Breast epithelium (tissue), 4 donors: ENCODE measurements around the gene ADD1. TPM values are rescaled to one million over a fixed set of nuclear protein-coding genes. Genes with fewer than 3 reads are reported as not detected.

Source experiments
- DNase-seq, 2 donors: peaks; one replicate each; pipeline ENCODE4 v3.0.0-alpha.2; 2019; ENCODE audit warnings: low spot score in 2 of 2
- H3K27ac ChIP-seq, 2 donors: fragments of 200-600 bp; sonication (generic) in 1 of 2; one replicate each; pipeline ENCODE4 v1.5.1; 2016 to 2019; ENCODE audit warnings: mild to moderate bottlenecking in 1 of 2
- H3K27me3 ChIP-seq, 2 donors: fragments of 200-600 bp; sonication (generic) in 1 of 2; one replicate each; pipeline versions ENCODE4 v1.5.1 to v1.6.0; 2017 to 2019; ENCODE audit warnings: control low read depth in 1 of 2, mild to moderate bottlenecking in 1 of 2
- H3K36me3 ChIP-seq: fragments of 200-600 bp; one replicate; pipeline ENCODE4 v1.5.1; 2019
- H3K4me1 ChIP-seq, 2 donors: fragments of 200-600 bp; sonication (generic); one replicate each; pipeline ENCODE4 v1.5.1; 2016 to 2019; ENCODE audit warnings: control low read depth in 1 of 2
- H3K4me3 ChIP-seq, 3 donors: fragments of 200-600 bp; sonication (generic); 1 replicate in 2 of 3; 2 replicates in 1 of 3; pipeline ENCODE4 v1.5.1; 2016 to 2019; ENCODE audit warnings: mild to moderate bottlenecking in 3 of 3, moderate library complexity in 2 of 3
- H3K9me3 ChIP-seq, 2 donors: fragments of 200-600 bp; sonication (generic) in 1 of 2; one replicate each; pipeline ENCODE4 v1.5.1; 2016 to 2019; ENCODE audit warnings: control low read depth in 1 of 2
- POLR2A ChIP-seq: fragments of 450-650 bp; IDR thresholded peaks from one replicate; pipeline ENCODE4 v1.6.1; 2016; ENCODE audit warnings: antibody characterized with exemption, mild to moderate bottlenecking, moderate library complexity
- POLR2AphosphoS5 ChIP-seq, 3 donors: sonication (generic); formaldehyde crosslinking; IDR thresholded peaks; one replicate each; pipeline ENCODE4 v1.6.1; 2017; ENCODE audit warnings: antibody characterized with exemption in 3 of 3
- intact Hi-C: fragments of 100-400 bp; cut with DNase I; formaldehyde crosslinking; loops from one replicate; pipeline ENCODE4 v1.15.1; 2023; ENCODE audit warnings: low total_unique reads
- total RNA-seq, 3 donors: library from RNA; depleted of rRNA; stranded (reverse); fragments of >200 nt; gene quantifications; one replicate each; pipeline ENCODE4 v1.1.0, GENCODE V29; 2016
- TF ChIP-seq, protein P1 (sequence below), 3 donors: fragments of 450-650 bp; IDR thresholded peaks; one replicate each; pipeline ENCODE4 v1.5.1; 2016 to 2017; ENCODE audit warnings: antibody characterized with exemption in 3 of 3, mild to moderate bottlenecking in 3 of 3, moderate library complexity in 3 of 3

The ADD1 gene
- total RNA-seq, 3 donors from 2014 or later = 161 to 193 (median 181) TPM

DNA sequence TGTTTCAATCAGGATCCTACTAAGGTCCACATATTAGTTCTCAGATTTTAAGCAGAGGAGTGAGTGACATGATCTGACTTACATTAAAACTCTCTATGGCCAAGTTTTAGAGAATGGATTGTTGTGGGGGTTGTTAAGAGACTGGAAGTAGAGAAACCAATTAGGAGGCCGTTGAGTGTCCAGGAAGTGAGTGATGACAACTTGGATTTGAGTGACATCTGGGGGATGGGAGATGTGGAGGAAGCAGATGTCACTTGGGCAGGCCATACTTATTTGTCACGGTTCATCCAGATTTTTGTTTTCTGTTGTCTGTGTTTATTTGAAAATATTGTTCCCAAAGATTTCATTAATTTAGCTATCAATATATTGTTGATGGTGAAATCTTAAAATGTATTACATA, 28.3 kb downstream of the ADD1 start:
- no peaks in the 10 kb centered on the region for H3K27me3 ChIP-seq
- no peaks in the 10 kb centered on the region for H3K36me3 ChIP-seq
- peaks cover 0 to 5% of the 10 kb centered on the region in 2 donors for H3K4me1 ChIP-seq
- intact Hi-C loops = no loop called here
- no peak overlapping the region for H3K4me3 ChIP-seq
- no peak overlapping the region for H3K27ac ChIP-seq
- no peak for DNase-seq
- TF ChIP-seq POLR2A (no peak), POLR2AphosphoS5 (IDR thresholded peaks at IDR 0.05) (no peak)
- TF ChIP-seq, protein P1, sequence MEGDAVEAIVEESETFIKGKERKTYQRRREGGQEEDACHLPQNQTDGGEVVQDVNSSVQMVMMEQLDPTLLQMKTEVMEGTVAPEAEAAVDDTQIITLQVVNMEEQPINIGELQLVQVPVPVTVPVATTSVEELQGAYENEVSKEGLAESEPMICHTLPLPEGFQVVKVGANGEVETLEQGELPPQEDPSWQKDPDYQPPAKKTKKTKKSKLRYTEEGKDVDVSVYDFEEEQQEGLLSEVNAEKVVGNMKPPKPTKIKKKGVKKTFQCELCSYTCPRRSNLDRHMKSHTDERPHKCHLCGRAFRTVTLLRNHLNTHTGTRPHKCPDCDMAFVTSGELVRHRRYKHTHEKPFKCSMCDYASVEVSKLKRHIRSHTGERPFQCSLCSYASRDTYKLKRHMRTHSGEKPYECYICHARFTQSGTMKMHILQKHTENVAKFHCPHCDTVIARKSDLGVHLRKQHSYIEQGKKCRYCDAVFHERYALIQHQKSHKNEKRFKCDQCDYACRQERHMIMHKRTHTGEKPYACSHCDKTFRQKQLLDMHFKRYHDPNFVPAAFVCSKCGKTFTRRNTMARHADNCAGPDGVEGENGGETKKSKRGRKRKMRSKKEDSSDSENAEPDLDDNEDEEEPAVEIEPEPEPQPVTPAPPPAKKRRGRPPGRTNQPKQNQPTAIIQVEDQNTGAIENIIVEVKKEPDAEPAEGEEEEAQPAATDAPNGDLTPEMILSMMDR (IDR thresholded peaks at IDR 0.05) = no peak
- H3K9me3 ChIP-seq = no peaks in the 10 kb centered on the region

DNA sequence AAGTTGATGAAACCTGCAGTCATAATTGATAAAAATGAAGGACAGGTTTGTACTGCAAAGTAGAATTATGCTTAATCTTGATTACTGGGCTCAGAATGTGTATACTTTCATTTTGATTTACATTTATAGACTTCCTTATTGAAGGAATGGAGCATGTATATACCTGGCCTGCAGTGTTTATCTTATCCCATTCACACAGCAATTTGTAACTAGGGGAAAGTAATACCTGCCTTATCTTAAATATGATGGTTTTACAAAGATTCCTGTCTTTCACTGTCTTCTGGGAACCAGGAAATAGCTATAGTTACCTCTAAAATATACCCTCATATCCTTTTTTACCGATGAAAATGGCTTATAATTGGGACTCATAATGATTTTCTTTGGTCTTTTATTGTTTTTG, 29.7 kb downstream of the ADD1 start:
- no peaks in the 10 kb centered on the region for H3K9me3 ChIP-seq
- no peak overlapping the region for H3K4me3 ChIP-seq
- H3K4me1 ChIP-seq = peaks cover 0 to 5% of the 10 kb centered on the region in 2 donors
- peak overlapping the region in 1 of 2 donors; percentile 10 for H3K27ac ChIP-seq
- H3K36me3 ChIP-seq = no peaks in the 10 kb centered on the region
- intact Hi-C loops = no loop called here
- H3K27me3 ChIP-seq = no peaks in the 10 kb centered on the region
- no peak for TF ChIP-seq POLR2AphosphoS5 (IDR thresholded peaks at IDR 0.05)
- DNase-seq = no peak

DNA sequence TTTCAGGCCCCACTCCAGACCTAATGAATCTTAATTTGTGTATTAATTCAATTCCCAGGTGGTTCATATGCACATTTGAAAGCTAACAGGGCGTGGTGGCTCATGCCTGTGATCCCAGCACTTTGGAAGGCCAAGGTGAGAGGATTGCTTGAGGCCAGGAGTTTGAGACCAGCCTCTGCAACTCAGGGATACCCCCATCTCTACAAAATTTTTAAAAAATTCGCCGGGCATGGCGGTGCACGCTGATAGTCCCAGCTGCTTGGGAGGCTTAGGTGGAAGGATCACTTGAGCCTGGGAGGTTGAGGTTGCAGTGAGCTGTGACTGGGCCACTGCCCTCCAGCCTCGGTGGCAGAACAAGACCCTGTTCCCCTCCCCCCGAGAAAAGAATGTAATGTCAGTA, 31.2 kb downstream of the ADD1 start:
- DNase-seq = no peak
- intact Hi-C loops = no loop called here
- Histone ChIP-seq H3K4me3 (no peak overlapping the region), H3K4me1 (no peaks in the 10 kb centered on the region), H3K36me3 (no peaks in the 10 kb centered on the region), H3K27me3 (no peaks in the 10 kb centered on the region), H3K27ac (no peak overlapping the region), H3K9me3 (no peaks in the 10 kb centered on the region)
- TF ChIP-seq POLR2AphosphoS5 (IDR thresholded peaks at IDR 0.05) = no peak
- no peak for TF ChIP-seq POLR2A
- TF ChIP-seq, protein P1 (IDR thresholded peaks at IDR 0.05) = no peak

DNA sequence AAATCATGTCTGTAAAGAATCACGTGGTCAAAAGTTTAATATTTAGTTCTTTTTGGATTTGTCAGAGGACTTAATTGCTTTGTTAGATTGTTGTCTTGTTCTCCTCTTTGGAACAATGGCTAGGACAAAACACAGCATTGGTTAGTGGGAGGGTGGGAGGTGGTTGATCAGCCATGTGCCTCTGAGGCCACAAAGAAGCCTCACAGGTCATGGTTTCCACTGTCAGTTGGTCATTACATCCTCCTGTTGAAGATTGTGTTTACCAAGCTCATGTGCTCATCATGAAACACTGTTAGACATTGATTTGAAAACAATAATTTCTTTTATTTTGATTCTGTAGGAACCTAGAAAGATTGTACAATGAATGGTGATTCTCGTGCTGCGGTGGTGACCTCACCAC, 31.9 kb downstream of the ADD1 start:
- no peak overlapping the region for H3K4me3 ChIP-seq
- H3K4me1 ChIP-seq = no peaks in the 10 kb centered on the region
- intact Hi-C loops = no loop called here
- H3K36me3 ChIP-seq = no peaks in the 10 kb centered on the region
- H3K27ac ChIP-seq = no peak overlapping the region
- no peaks in the 10 kb centered on the region for H3K27me3 ChIP-seq
- TF ChIP-seq POLR2AphosphoS5 (IDR thresholded peaks at IDR 0.05) (no peak), POLR2A (no peak)
- TF ChIP-seq, protein P1 (IDR thresholded peaks at IDR 0.05) = no peak
- no peak for DNase-seq
- H3K9me3 ChIP-seq = no peaks in the 10 kb centered on the region

DNA sequence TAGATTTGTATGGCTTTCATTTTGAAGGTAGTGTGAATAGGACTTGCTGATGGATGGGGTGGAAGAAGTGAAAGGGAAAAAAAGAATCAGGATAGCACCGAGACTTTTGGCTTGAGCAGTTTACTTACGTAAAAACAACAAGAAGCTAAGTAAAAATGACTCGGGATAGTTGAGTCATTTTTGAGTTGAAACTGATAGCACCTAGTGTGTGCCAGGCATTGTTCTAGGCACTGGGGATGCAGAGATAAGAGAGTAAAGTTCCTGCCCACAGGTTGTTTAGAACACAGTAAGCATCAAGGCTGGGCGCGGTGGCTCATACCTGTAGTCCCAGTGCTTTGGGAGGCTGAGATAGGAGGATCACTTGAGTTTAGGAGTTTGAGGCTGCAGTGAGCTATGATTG, 34.7 kb downstream of the ADD1 start:
- Histone ChIP-seq H3K27ac (no peak overlapping the region), H3K4me1 (no peaks in the 10 kb centered on the region), H3K36me3 (no peaks in the 10 kb centered on the region)

More for the DNA sequence above, 34.7 kb downstream of the ADD1 start:
- TF ChIP-seq POLR2AphosphoS5 (IDR thresholded peaks at IDR 0.05) (no peak), POLR2A (no peak)
- TF ChIP-seq, protein P1 (IDR thresholded peaks at IDR 0.05) = no peak
- intact Hi-C loops = no loop called here
- no peak for DNase-seq
- Histone ChIP-seq H3K9me3 (no peaks in the 10 kb centered on the region), H3K4me3 (no peak overlapping the region), H3K27me3 (no peaks in the 10 kb centered on the region)
